Spleen (tissue), 7 donors: ENCODE data around the gene GRM1.

Source experiments
- CTCF ChIP-seq, 11 experiments: fragments of 200-600 bp in 7 of 11; fragments of 450-650 bp in 4 of 11; sonication (generic) in 4 of 11; IDR thresholded peaks in 8 of 11; conservative IDR thresholded peaks in 3 of 11; 1 replicate in 7 of 11; 2 replicates in 4 of 11; pipeline versions ENCODE4 v1.4.0 to v1.8.0; 2016 to 2021; ENCODE audit warnings: antibody characterized with exemption in 11 of 11, inconsistent platforms in 4 of 11, mild to moderate bottlenecking in 1 of 11
- POLR2A ChIP-seq, 3 donors: fragments of 450-650 bp; IDR thresholded peaks; one replicate each; pipeline ENCODE4 v1.5.1; 2017; ENCODE audit warnings: antibody characterized with exemption in 3 of 3, mild to moderate bottlenecking in 1 of 3
- donor health status: DM: no; HTN: no; CAD: no; lungs with moderate emphysema.
- donor health status: DM: no; HTN: no; CAD: no.
- donor health status: DM: no; HTN: no; CAD: no.

- TF ChIP-seq POLR2A (IDR thresholded peaks at IDR 0.05) (no peak), CTCF (IDR thresholded peaks at IDR 0.05 in 8 of 11, conservative IDR thresholded peaks at IDR 0.05 in 3 of 11) (no peak)
Measured at GRCh38 chr6:146200176-146200575, 171.3 kb downstream of the GRM1 start.
